Muscle layer of duodenum (tissue), 2 donors: ENCODE results near the gene CDAN1.

Experiments
- H3K27ac ChIP-seq: one replicate; pipeline ENCODE4 v1.7.0; 2013; ENCODE audit warnings: mild to moderate bottlenecking, low read length
- H3K27me3 ChIP-seq: one replicate; pipeline ENCODE4 v1.7.0; 2013; ENCODE audit warnings: low read depth, mild to moderate bottlenecking, control low read depth, low read length
- H3K36me3 ChIP-seq, 2 donors: one replicate each; pipeline ENCODE4 v1.7.0; 2013; ENCODE audit warnings: low read length in 2 of 2, control low read depth in 1 of 2, mild to moderate bottlenecking in 1 of 2; ENCODE audit not compliant: insufficient read depth in 2 of 2, control insufficient read depth in 1 of 2
- H3K4me1 ChIP-seq, 2 donors: one replicate each; pipeline ENCODE4 v1.7.0; 2013; ENCODE audit warnings: low read length in 2 of 2, mild to moderate bottlenecking in 2 of 2, control low read depth in 1 of 2, moderate library complexity in 1 of 2; ENCODE audit not compliant: insufficient read depth in 2 of 2, control insufficient read depth in 1 of 2
- H3K4me3 ChIP-seq, 2 donors: one replicate each; pipeline ENCODE4 v1.7.0; 2013; ENCODE audit warnings: low read length in 2 of 2, low read depth in 1 of 2, mild to moderate bottlenecking in 1 of 2
- H3K9me3 ChIP-seq, 2 donors: one replicate each; pipeline ENCODE4 v1.7.0; 2013; ENCODE audit warnings: low read length in 2 of 2, control low read depth in 1 of 2, mild to moderate bottlenecking in 1 of 2; ENCODE audit not compliant: control insufficient read depth in 1 of 2
- donor health status: healthy.

Gene CDAN1

GRCh38 chr15:42759093-42759492 is 22.2 kb upstream of the CDAN1 start:
- H3K4me1 ChIP-seq, result no peaks in the 10 kb centered on the region
- no peak overlapping the region for H3K4me3 ChIP-seq
- no peaks in the 10 kb centered on the region for H3K27me3 ChIP-seq
- peaks cover 0 to 5% of the 10 kb centered on the region in 2 donors for H3K36me3 ChIP-seq
- peaks cover 0 to 14% of the 10 kb centered on the region in 2 donors for H3K9me3 ChIP-seq
- no peak overlapping the region for H3K27ac ChIP-seq

GRCh38 chr15:42750306-42750705 is 13.4 kb upstream of the CDAN1 start:
- Histone ChIP-seq H3K4me1 (no peaks in the 10 kb centered on the region), H3K27ac (no peak overlapping the region), H3K9me3 (no peaks in the 10 kb centered on the region), H3K27me3 (no peaks in the 10 kb centered on the region), H3K36me3 (peaks cover 15 to 26% of the 10 kb centered on the region in 2 donors), H3K4me3 (no peak overlapping the region)

GRCh38 chr15:42749266-42749665 is 12.3 kb upstream of the CDAN1 start:
- H3K27me3 ChIP-seq, result no peaks in the 10 kb centered on the region
- peaks cover 18 to 28% of the 10 kb centered on the region in 2 donors for H3K36me3 ChIP-seq

DNA sequence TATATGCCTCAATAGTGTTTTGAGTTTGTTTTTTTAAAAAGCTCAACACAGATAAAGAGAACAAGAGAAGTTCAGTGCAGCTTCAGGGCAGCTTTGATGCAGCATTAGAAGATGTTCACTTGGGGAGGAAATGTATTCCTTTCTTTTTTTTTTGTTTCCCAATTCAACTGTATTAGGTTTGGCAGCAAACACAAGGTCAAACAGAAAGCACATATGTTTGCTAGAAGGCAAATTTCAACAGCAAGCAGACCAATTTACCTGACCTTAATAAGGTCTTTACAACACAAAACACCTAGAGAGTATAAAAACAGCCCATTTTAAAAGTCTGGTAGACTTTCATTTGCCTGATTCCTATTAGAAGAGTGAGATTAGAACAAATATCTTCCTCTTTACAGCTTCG is 7.3 kb upstream of the CDAN1 start:
- H3K27me3 ChIP-seq, result no peaks in the 10 kb centered on the region
- H3K9me3 ChIP-seq, result no peaks in the 10 kb centered on the region
- H3K4me3 ChIP-seq, result no peak overlapping the region
- no peak overlapping the region for H3K27ac ChIP-seq
- H3K36me3 ChIP-seq, result peaks cover 9 to 15% of the 10 kb centered on the region in 2 donors
- H3K4me1 ChIP-seq, result no peaks in the 10 kb centered on the region

More at GRCh38 chr15:42749266-42749665, 12.3 kb upstream of the CDAN1 start:
- Histone ChIP-seq H3K27ac (no peak overlapping the region), H3K9me3 (no peaks in the 10 kb centered on the region), H3K4me3 (no peak overlapping the region), H3K4me1 (no peaks in the 10 kb centered on the region)

- Histone ChIP-seq H3K9me3 (no peaks in the 10 kb centered on the region), H3K27me3 (no peaks in the 10 kb centered on the region), H3K4me1 (peaks cover 0 to 6% of the 10 kb centered on the region in 2 donors), H3K27ac (no peak overlapping the region), H3K4me3 (no peak overlapping the region), H3K36me3 (peaks cover 9 to 15% of the 10 kb centered on the region in 2 donors)
Measured at GRCh38 chr15:42742149-42742548, 5.2 kb upstream of the CDAN1 start.

DNA sequence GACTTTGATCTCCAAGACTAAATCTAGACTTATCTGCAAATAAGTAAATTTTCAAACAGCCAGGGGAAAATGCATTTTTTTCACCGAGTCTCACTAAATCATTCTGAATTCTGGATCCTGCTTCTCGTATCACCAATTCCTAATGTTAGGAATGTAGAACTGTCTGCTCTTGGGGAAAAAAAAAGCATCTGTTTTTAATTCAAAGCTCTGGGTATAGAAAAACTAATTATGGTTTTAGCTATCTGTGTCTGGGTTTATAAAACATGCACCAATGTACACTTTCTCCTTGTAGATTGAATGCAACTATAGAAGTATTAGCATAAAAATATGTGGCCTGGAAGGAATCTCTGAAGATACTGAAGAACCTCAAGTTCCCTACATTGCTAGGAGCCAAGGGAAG is 4.8 kb upstream of the CDAN1 start:
- peaks cover 0 to 6% of the 10 kb centered on the region in 2 donors for H3K4me1 ChIP-seq
- no peaks in the 10 kb centered on the region for H3K9me3 ChIP-seq
- H3K27ac ChIP-seq, result no peak overlapping the region
- peaks cover 9 to 15% of the 10 kb centered on the region in 2 donors for H3K36me3 ChIP-seq
- no peaks in the 10 kb centered on the region for H3K27me3 ChIP-seq
- no peak overlapping the region for H3K4me3 ChIP-seq

DNA sequence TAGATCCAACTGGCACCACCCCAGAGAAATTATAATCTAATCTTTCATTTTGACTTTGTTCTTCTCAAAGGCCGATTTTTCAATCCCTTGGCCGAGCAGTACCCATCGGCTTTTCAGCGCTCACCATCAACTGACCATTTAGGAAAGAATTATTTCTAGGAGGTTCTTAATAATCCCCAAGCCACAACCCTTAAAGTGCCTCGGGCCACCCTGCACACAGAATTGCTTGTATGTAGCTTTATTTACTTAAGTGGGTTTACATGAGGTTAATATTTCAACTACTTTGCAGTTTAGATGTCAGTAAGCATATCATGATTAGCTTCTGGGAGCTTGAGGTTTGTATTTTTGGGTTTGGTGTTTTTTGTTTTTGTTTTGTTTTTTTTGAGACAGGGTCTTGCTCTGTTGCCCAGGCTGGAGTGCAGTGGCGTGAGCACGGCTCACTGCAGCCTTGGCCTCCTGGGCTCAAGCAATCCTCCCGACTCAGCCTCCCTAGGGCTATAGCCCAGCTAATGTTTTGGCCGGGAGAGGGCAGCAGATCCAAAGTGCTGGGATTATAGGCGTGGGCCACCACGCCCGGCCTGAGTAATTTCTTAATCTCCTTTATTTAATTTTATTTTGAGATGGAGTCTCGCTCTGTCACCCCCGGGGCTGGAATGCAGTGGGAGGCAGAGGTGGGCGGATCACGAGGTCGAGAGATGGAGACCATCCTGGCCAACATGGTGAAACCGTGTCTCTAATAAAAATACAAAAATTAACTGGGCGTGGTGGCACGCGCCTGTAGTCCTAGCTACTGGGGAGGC is 801 bp upstream of the CDAN1 start:
- Histone ChIP-seq H3K36me3 (peaks cover 6 to 16% of the 10 kb centered on the region in 2 donors), H3K9me3 (no peaks in the 10 kb centered on the region), H3K27ac (peak overlapping the region; percentile 80), H3K27me3 (no peaks in the 10 kb centered on the region), H3K4me3 (peak overlapping the region; percentile 78 to 90), H3K4me1 (peaks cover 7 to 16% of the 10 kb centered on the region in 2 donors)

GRCh38 chr15:42736178-42736792 is 643 bp downstream of the CDAN1 start:
- peak overlapping the region; percentile 78 to 90 for H3K4me3 ChIP-seq
- H3K27ac ChIP-seq, result no peak overlapping the region
- no peaks in the 10 kb centered on the region for H3K27me3 ChIP-seq
- H3K4me1 ChIP-seq, result peaks cover 7 to 16% of the 10 kb centered on the region in 2 donors
- peaks cover 19 to 28% of the 10 kb centered on the region in 2 donors for H3K36me3 ChIP-seq
- no peaks in the 10 kb centered on the region for H3K9me3 ChIP-seq

DNA sequence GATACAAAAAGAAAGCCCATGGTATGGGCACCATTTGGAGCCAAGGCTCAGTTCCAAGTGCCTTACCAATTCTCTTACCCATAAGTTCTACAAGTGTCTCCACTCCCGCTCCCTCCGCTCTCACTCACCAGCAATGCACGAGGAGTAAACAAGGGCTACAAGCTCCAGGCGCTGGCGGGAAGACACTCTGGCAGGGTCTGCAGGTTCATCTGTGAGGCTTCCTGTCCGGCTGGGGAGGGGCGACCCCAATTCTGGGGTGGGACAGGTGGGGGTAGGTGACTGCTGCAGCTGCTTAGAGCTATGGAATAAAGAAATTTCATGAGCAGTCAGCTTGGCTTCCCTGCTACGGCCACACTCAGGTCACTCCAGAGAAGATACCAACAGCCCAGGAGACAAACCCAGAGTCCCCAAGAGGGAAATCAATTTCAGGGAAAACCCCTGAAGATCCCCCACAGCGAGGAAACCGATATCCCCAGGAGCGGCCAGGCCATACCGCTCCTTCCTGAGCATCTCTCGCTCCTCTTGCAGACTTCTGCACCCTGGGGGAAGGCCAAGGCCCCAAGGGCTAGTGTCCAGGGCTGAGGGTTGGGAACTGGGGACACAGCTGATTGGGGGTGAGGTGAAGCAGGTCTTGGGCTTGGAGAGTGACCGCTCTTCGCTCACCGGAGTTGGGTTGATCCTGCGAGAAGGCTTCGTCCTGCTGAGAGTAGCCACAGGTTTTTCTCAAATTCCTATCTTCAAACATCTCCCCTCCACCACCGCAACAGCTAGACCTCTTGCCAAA is 1.4 kb downstream of the CDAN1 start:
- Histone ChIP-seq H3K27ac (no peak overlapping the region), H3K27me3 (no peaks in the 10 kb centered on the region), H3K36me3 (peaks cover 24 to 31% of the 10 kb centered on the region in 2 donors)

DNA sequence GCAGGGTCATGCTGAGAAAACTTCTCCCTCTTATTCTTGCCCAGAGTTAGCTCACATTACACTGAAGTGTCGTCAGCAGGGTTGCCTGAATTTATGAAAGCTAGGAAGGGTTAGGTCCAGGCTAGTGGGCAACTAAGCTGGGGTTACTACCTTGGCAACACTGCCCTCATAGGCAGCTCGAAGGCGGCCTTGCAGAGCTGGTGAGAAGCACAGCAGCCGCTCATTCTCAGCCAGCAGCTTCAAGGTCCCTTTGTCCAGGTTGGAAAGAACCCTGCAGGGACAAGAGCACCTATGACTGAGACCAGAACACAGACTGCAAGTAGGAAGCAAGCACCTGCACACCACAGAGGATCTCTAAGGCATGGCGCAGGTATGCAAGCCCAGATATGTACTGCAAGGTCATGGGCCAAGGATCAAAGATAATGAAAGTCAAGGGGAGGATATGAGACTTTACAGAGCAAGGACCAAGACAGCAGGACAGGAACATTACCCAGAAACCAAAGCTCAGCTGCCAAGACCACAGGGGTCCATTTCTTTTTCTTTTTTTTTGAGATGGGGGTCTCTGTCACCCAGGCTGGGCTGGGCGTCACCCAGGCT is 2.8 kb downstream of the CDAN1 start:
- peaks cover 31 to 42% of the 10 kb centered on the region in 2 donors for H3K36me3 ChIP-seq
- no peaks in the 10 kb centered on the region for H3K27me3 ChIP-seq
- H3K4me3 ChIP-seq, result no peak overlapping the region
- H3K27ac ChIP-seq, result no peak overlapping the region
- peaks cover 7 to 16% of the 10 kb centered on the region in 2 donors for H3K4me1 ChIP-seq
- H3K9me3 ChIP-seq, result no peaks in the 10 kb centered on the region

More for the DNA sequence above, 1.4 kb downstream of the CDAN1 start:
- H3K9me3 ChIP-seq, result no peaks in the 10 kb centered on the region
- peak overlapping the region; percentile 78 to 90 for H3K4me3 ChIP-seq
- H3K4me1 ChIP-seq, result peaks cover 7 to 16% of the 10 kb centered on the region in 2 donors

- peaks cover 36 to 52% of the 10 kb centered on the region in 2 donors for H3K36me3 ChIP-seq
- no peak overlapping the region for H3K4me3 ChIP-seq
- H3K27ac ChIP-seq, result no peak overlapping the region
- peaks cover 7 to 16% of the 10 kb centered on the region in 2 donors for H3K4me1 ChIP-seq
- no peaks in the 10 kb centered on the region for H3K27me3 ChIP-seq
- no peaks in the 10 kb centered on the region for H3K9me3 ChIP-seq
Measured at GRCh38 chr15:42733027-42733426, 3.9 kb downstream of the CDAN1 start.
